GM12875 (cell line): ENCODE measurements around the gene S100PBP.

Experiments used
- H3K4me3 ChIP-seq: one replicate; pipeline ENCODE4 v1.5.1; 2011; ENCODE audit warnings: low read depth, low read length, control low read depth
- CTCF ChIP-seq: IDR thresholded peaks from 2 replicates; pipeline ENCODE4 v1.5.1; 2011; ENCODE audit warnings: low read depth, mild to moderate bottlenecking, control low read depth, inconsistent platforms, low read length, moderate library complexity, borderline replicate concordance; ENCODE audit not compliant: insufficient read depth

Gene S100PBP

GRCh38 chr1:32878637-32879041, 61.2 kb downstream of the S100PBP start:
- no peak overlapping the region for H3K4me3 ChIP-seq
- TF ChIP-seq CTCF = no peak

GRCh38 chr1:32881291-32881690, 63.8 kb downstream of the S100PBP start:
- H3K4me3 ChIP-seq = no peak overlapping the region
- TF ChIP-seq CTCF = no peak

GRCh38 chr1:32881871-32882850, 64.7 kb downstream of the S100PBP start:
- no peak overlapping the region for H3K4me3 ChIP-seq
- TF ChIP-seq CTCF = no peak

- H3K4me3 ChIP-seq = no peak overlapping the region
- no peak for TF ChIP-seq CTCF
These were observed 66.0 kb downstream of the S100PBP start for GRCh38 chr1:32883338-32884031.

- no peak for TF ChIP-seq CTCF
- H3K4me3 ChIP-seq = no peak overlapping the region
These were observed 66.5 kb downstream of the S100PBP start for GRCh38 chr1:32884032-32884372.

GRCh38 chr1:32884726-32885125, 67.3 kb downstream of the S100PBP start:
- no peak overlapping the region for H3K4me3 ChIP-seq
- no peak for TF ChIP-seq CTCF

- TF ChIP-seq CTCF = no peak
- no peak overlapping the region for H3K4me3 ChIP-seq
These were observed 68.2 kb downstream of the S100PBP start for GRCh38 chr1:32885676-32886003.
